ENCODE measurements around the gene KRT85.

DNA sequence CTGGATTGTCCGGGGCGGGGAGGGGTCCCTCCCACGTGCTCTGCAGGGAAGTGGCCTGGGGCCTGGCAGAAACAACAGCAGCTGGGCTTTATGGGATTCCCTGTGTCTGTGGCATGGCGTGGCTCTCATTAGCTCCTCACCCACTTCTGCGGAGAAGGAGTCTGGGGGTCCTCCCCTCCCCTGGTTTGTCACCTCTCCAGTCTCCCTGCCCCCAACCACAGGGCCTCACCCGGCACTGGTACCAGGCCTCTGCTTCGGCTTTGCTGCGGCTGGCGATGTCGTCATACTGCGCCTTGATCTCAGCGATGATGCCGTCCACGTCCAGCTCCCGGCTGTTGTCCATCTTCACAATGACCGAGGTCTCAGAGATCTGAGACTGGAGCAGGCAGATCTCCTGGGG, 32.5 kb upstream of the KRT85 start:
- TF ChIP-seq, protein P1, sequence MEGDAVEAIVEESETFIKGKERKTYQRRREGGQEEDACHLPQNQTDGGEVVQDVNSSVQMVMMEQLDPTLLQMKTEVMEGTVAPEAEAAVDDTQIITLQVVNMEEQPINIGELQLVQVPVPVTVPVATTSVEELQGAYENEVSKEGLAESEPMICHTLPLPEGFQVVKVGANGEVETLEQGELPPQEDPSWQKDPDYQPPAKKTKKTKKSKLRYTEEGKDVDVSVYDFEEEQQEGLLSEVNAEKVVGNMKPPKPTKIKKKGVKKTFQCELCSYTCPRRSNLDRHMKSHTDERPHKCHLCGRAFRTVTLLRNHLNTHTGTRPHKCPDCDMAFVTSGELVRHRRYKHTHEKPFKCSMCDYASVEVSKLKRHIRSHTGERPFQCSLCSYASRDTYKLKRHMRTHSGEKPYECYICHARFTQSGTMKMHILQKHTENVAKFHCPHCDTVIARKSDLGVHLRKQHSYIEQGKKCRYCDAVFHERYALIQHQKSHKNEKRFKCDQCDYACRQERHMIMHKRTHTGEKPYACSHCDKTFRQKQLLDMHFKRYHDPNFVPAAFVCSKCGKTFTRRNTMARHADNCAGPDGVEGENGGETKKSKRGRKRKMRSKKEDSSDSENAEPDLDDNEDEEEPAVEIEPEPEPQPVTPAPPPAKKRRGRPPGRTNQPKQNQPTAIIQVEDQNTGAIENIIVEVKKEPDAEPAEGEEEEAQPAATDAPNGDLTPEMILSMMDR (conservative IDR thresholded peaks at IDR 0.05; ENCODE audit: low read length): no peak
- TF ChIP-seq EZH2phosphoT487 (IDR thresholded peaks at IDR 0.05; ENCODE audit: borderline replicate concordance): no peak
